ENCODE data around the gene MRTFA.

Gene MRTFA

GRCh38 chr22:40484906-40485669 lies 151.4 kb downstream of the MRTFA start:
- peak; percentile 50 for DNase-seq

- no peak for DNase-seq
Measured at GRCh38 chr22:40482886-40483285, 153.6 kb downstream of the MRTFA start.

GRCh38 chr22:40482391-40482790 lies 154.1 kb downstream of the MRTFA start:
- DNase-seq = no peak

- DNase-seq = no peak
Measured at GRCh38 chr22:40480996-40481395, 155.5 kb downstream of the MRTFA start.

- DNase-seq = peak; percentile 74
Measured at GRCh38 chr22:40479887-40480538, 156.5 kb downstream of the MRTFA start.

DNA sequence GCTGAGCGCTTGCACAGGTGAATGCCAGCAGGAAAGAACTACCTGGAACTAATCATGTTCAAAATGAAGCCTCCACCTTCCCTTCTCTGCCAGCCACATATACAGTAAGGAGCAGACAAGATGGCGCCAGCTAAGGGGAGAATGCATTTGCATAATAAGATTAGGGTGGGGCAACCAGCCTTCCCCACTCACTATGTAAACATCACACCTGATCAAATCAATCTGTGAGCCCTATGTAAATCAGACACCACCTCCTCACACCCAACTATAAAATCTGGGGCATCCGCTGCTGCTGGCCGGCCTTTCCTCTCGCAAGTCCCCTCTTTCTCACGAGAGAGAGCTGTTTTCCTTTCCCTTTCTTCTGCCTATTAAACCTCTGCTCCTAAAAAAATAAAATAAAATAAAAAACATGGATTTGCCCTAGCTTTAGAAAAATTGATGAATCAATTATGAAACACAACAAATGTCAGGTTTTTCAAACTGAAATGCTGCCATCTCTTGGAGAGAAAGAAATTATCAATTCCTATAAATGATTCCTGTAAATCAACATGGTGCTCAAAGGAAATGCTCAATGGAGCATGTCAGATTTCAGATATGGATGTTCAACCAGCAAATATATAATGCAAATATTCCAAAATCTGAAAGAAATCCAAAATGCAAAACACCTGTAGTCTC lies 157.3 kb downstream of the MRTFA start:
- no peak for DNase-seq

- DNase-seq = no peak
Measured at GRCh38 chr22:40478338-40479125, 158.0 kb downstream of the MRTFA start.

DNA sequence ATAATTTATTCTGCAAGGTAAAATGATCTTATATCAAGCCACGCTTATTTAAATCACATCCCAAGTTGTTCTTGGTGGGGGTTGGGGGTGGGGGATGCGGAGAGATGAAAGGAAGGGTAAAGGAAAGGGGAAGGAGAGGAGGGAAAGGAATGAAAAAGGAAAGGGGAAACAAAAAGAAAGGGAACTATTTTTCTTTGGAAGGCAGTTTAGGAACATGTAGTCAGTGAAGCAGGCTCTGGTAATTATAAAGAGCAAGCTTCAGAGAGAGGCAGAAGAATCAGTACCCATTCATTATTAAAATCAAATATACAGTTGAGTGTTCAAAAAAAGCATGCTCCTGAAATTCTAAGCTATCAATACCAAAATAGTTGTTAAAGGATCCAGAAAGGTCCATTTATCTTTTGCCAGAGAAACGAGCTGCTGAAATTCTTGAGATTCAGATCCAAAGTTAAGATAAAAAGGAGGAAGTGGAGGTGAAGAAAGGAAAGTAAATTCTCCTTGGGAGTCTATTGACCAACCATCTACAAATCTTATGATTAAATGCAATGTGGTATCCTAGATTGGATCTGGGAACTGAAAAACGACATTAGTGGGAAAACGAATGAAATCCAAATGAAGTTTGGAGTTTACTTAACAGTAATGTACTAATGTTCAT lies 158.7 kb downstream of the MRTFA start:
- DNase-seq = no peak

DNA sequence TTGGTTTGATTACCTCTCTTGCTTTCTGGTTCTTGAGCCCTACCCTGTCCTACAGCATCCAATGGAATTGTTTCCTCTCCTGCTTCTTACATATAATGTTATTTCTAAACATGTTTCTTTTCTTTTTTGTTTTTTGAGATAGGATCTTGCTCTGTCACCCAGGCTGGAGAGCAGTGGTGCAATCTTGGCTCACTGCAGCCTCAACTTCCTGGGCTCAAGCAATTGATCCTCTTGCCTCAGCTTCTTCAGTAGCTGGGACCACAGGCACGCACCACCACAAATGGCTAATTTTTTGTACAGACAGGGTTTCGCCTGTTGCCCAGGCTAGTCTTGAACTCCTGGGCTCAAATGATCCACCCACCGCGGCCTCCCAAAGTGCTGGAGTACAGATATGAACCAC lies 160.2 kb downstream of the MRTFA start:
- DNase-seq = no peak

GRCh38 chr22:40473703-40474102 lies 162.8 kb downstream of the MRTFA start:
- no peak for DNase-seq

GRCh38 chr22:40472579-40472978 lies 163.9 kb downstream of the MRTFA start:
- DNase-seq = no peak

DNA sequence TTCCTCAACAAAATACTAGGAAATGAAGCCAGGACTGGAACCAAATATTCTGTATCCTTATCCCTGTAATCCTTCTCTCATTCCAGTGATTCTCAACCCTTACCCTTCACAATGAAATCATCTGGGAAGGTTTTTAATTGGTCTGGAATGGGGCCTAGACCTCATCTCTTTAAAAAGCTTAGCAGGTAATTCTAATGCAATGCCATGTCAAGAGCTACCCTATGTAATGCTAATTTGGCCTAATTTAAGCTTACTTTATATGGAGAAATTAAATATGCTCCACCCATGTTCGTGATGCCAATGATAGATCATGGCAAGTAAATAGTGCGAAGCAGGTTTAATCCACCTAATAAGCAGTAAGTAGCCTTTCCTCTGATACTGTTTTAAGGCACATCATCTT lies 164.5 kb downstream of the MRTFA start:
- DNase-seq = no peak

GRCh38 chr22:40469181-40469580 lies 167.3 kb downstream of the MRTFA start:
- DNase-seq = no peak

- DNase-seq = no peak
Measured at GRCh38 chr22:40468616-40469015, 167.9 kb downstream of the MRTFA start.

DNA sequence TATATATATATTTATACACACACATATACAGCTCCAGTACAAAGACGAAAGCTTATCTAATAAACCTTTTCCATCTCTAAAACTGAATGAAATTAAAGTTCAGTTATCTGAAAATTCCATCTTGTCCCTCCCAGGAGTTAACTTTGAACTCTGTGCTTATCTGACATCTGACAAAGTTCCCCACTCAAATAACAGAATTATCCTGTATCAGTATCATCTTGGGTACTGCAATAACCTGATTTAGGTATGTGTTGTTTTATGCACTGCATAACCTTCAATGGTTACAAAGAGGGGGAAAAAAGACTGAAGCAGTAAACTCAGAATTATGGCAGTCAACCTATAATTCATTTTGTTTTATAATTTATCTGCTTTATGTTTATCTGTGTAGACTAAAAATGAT lies 169.5 kb downstream of the MRTFA start:
- DNase-seq = no peak

- no peak for DNase-seq
Measured at GRCh38 chr22:40463683-40464082, 172.8 kb downstream of the MRTFA start.

- DNase-seq = no peak
Measured at GRCh38 chr22:40463017-40463631, 173.4 kb downstream of the MRTFA start.

DNA sequence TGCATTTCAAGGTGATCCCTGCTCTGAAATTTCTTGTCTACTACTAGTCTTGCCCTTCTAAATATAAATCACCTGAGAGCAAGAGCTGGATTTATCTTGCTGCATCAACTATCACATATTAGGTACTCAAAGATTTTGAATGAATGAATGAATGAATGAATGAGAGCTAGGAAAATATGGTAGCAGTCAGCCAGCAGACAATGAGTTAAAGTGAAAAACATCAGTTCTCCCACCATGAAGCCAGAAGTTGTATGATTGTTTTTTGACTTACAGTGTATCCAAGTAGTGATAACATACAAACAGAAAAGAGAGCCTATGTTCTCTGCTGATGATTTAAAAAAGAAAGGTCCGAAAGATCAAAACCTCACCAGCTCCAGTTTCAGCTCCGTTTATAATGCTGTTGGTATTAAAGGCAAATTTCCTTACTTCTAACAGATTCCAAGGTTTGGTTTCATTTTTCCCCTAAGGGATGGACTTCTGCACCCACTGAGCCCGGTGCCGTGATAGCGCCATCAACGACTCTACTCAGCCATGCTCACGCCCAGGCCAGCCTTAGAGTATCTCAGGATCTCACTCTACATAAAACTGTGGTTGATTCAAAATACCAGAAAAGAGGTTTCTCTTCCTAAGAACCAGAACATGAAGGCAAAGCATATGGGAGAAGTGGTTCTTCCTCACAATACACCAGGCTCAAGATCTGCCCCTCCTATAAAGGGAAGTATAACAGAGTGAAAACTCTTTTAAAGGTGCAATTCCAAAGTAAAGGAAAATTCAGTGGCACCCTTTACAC lies 174.1 kb downstream of the MRTFA start:
- DNase-seq = no peak

DNA sequence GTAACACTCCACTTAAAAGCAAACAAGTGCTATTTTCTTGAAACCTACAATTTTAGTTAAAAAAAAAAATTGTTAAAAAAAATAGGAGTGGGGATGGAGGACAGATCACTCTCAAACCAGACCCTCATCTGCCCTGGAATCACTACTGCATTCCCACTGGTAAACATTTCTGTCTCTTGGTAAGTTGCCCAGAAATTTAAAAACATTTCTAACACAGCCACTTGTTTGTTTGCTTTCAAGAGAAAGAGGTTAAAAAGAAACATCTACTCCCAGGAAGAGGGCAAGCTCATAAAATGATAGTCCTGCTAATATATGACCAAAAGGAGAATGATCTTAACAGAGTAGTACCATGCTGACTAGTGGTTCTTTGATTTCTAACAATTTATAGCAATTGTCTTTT lies 182.8 kb downstream of the MRTFA start:
- DNase-seq = no peak

- no peak for DNase-seq
Measured at GRCh38 chr22:40452730-40453487, 183.6 kb downstream of the MRTFA start.

DNA sequence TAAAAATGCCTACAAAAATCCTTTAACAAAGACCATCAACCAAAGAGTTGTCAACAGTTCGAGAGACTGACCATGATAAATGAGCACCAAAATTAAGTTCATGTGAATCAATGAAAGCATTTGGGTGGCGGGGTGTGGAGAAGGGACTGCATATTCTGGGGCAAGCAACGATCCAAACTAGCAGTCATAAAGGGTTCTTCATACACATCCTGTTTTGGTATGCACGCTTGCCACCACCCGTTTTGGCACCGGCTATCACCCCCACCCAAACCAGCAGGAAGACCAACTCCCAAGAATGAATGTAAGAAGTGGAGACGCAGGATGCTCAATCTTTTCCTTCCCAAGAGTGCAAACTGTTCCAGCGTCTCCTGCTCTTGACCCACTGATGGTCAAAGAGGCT lies 185.3 kb downstream of the MRTFA start:
- no peak for DNase-seq
